H1 (cell line): ENCODE measurements around the gene MCL1. TPM values are rescaled to one million over a fixed set of nuclear protein-coding genes. Genes with fewer than 3 reads are reported as not detected.

Experiments
- BACH1 ChIP-seq: IDR thresholded peaks from 2 replicates; pipeline ENCODE4 v1.6.1; 2012; ENCODE audit warnings: low read length, improper control_type of control experiment
- BCL11A ChIP-seq, 2 experiments: IDR thresholded peaks; one replicate each; pipeline ENCODE4 v1.6.1; 2011; ENCODE audit warnings: low read depth in 2 of 2, low read length in 2 of 2, mild to moderate bottlenecking in 2 of 2
- BRCA1 ChIP-seq: IDR thresholded peaks from 2 replicates; pipeline ENCODE4 v1.6.1; 2012; ENCODE audit warnings: low read depth, low read length, improper control_type of control experiment
- JUN ChIP-seq: IDR thresholded peaks from 2 replicates; pipeline ENCODE4 v1.6.1; 2011; ENCODE audit warnings: low read depth, mild to moderate bottlenecking, improper control_type of control experiment, low read length
- POLR2AphosphoS5 ChIP-seq: IDR thresholded peaks from 2 replicates; pipeline ENCODE4 v1.6.1; 2011; ENCODE audit warnings: low read depth, low read length
- RBBP5 ChIP-seq: IDR thresholded peaks from 2 replicates; pipeline ENCODE4 v1.7.1; 2012; ENCODE audit warnings: low read depth, mild to moderate bottlenecking, inconsistent platforms, low read length, moderate library complexity, borderline replicate concordance
- SRF ChIP-seq: IDR thresholded peaks from 2 replicates; pipeline ENCODE4 v1.6.1; 2011; ENCODE audit warnings: mild to moderate bottlenecking, low read depth, low read length, moderate library complexity
- TAF1 ChIP-seq: IDR thresholded peaks from 2 replicates; pipeline ENCODE4 v1.6.1; 2011; ENCODE audit warnings: mild to moderate bottlenecking, low read depth, low read length
- TAF7 ChIP-seq: optimal IDR thresholded peaks from 2 replicates; pipeline ENCODE3; 2011; ENCODE audit warnings: low read depth, mild to moderate bottlenecking, inconsistent platforms, low read length, moderate library complexity, borderline replicate concordance
- polyA plus RNA-seq, 7 experiments: library from polyadenylated mRNA; depleted of rRNA in 3 of 7; stranded (reverse) in 5 of 7; unstranded in 2 of 7; fragments of >200 nt in 5 of 7; fragments of 200-250 nt in 2 of 7; gene quantifications; 1 replicate in 5 of 7; 2 replicates in 1 of 7; 4 replicates in 1 of 7; pipeline versions ENCODE4 v1.2.1 to v1.2.3, GENCODE V29; 2011 to 2013; ENCODE audit warnings: missing spikeins in 2 of 7, mixed read lengths in 2 of 7
- total RNA-seq: library from RNA; stranded (reverse); fragmentation: NEBNext Ultra II Directional; extraction: Animal tissue kit (Norgen Biotek cat#: 25700); gene quantifications from 2 replicates; pipeline ENCODE4 v1.2.1, GENCODE V29; 2021

The MCL1 gene
- total and polyA plus RNA-seq, 2 of the 8 experiments (the other 6 are each of a cell fraction or from before 2014, with no cell fraction given): 61.1 to 218 TPM

- TF ChIP-seq POLR2AphosphoS5 (no peak), TAF7 (no peak), TAF1 (no peak), SRF (no peak), RBBP5 (no peak), BRCA1 (no peak), JUN (no peak), BACH1 (no peak), BCL11A (IDR thresholded peaks at IDR 0.05; ENCODE audit: low read depth in 2 of 2, low read length in 2 of 2) (no peak)
- TF ChIP-seq, all 59 proteins: peak for 0
Measured at GRCh38 chr1:150596976-150597375, 17.6 kb upstream of the MCL1 start (continued).
